ENCODE data around the gene TCF4. TPM values are rescaled to one million over a fixed set of nuclear protein-coding genes. Genes with fewer than 3 reads are reported as not detected.

TCF4 gene
- polyA plus RNA-seq, 2 donors: 3.7 to 4.8 TPM

- H3K27ac ChIP-seq (ENCODE audit: low read depth in 2 of 2, low read length in 1 of 2): no peak overlapping the region
Measured at GRCh38 chr18:55314615-55315237, 273.3 kb downstream of the TCF4 start.

GRCh38 chr18:55314031-55314430 is 274.0 kb downstream of the TCF4 start:
- no peaks in the 10 kb centered on the region for H3K4me1 ChIP-seq (ENCODE audit: control insufficient read depth in 2 of 2, insufficient read depth in 2 of 2, low read length in 1 of 2)
- no peak overlapping the region for H3K27ac ChIP-seq (ENCODE audit: low read depth in 2 of 2, low read length in 1 of 2)
- 55 to 80% methylated on average over 1 of the region's 1 CpG for WGBS, 2 donors
- no peaks in the 10 kb centered on the region for H3K27me3 ChIP-seq (ENCODE audit: control insufficient read depth in 1 of 2, insufficient read depth in 2 of 2, low read length in 2 of 2)
- no peak overlapping the region for H3K4me3 ChIP-seq (ENCODE audit: low read depth in 1 of 2, low read length in 2 of 2)
- H3K36me3 ChIP-seq (ENCODE audit: control insufficient read depth in 2 of 2, insufficient read depth in 2 of 2, low read length in 1 of 2): no peaks in the 10 kb centered on the region
- H3K9me3 ChIP-seq (ENCODE audit: control insufficient read depth in 2 of 2, insufficient read depth in 1 of 2, low read depth in 1 of 2, low read length in 1 of 2): no peaks in the 10 kb centered on the region

More at GRCh38 chr18:55314615-55315237, 273.3 kb downstream of the TCF4 start:
- Histone ChIP-seq H3K9me3 (ENCODE audit: control insufficient read depth in 2 of 2, insufficient read depth in 1 of 2, low read depth in 1 of 2, low read length in 1 of 2) (no peaks in the 10 kb centered on the region), H3K4me1 (ENCODE audit: control insufficient read depth in 2 of 2, insufficient read depth in 2 of 2, low read length in 1 of 2) (no peaks in the 10 kb centered on the region), H3K4me3 (ENCODE audit: low read depth in 1 of 2, low read length in 2 of 2) (no peak overlapping the region), H3K27me3 (ENCODE audit: control insufficient read depth in 1 of 2, insufficient read depth in 2 of 2, low read length in 2 of 2) (no peaks in the 10 kb centered on the region), H3K36me3 (ENCODE audit: control insufficient read depth in 2 of 2, insufficient read depth in 2 of 2, low read length in 1 of 2) (no peaks in the 10 kb centered on the region)

GRCh38 chr18:55310863-55311262 is 277.1 kb downstream of the TCF4 start:
- no peaks in the 10 kb centered on the region for H3K4me1 ChIP-seq (ENCODE audit: control insufficient read depth in 2 of 2, insufficient read depth in 2 of 2, low read length in 1 of 2)
- no peaks in the 10 kb centered on the region for H3K9me3 ChIP-seq (ENCODE audit: control insufficient read depth in 2 of 2, insufficient read depth in 1 of 2, low read depth in 1 of 2, low read length in 1 of 2)
- H3K4me3 ChIP-seq (ENCODE audit: low read depth in 1 of 2, low read length in 2 of 2): no peak overlapping the region
- H3K27ac ChIP-seq (ENCODE audit: low read depth in 2 of 2, low read length in 1 of 2): no peak overlapping the region
- no peaks in the 10 kb centered on the region for H3K36me3 ChIP-seq (ENCODE audit: control insufficient read depth in 2 of 2, insufficient read depth in 2 of 2, low read length in 1 of 2)
- 63 to 66% methylated on average over 2 of the region's 2 CpGs for WGBS, 2 donors
- H3K27me3 ChIP-seq (ENCODE audit: control insufficient read depth in 1 of 2, insufficient read depth in 2 of 2, low read length in 2 of 2): no peaks in the 10 kb centered on the region

- H3K27me3 ChIP-seq (ENCODE audit: control insufficient read depth in 1 of 2, insufficient read depth in 2 of 2, low read length in 2 of 2): no peaks in the 10 kb centered on the region
- H3K27ac ChIP-seq (ENCODE audit: low read depth in 2 of 2, low read length in 1 of 2): no peak overlapping the region
- no peaks in the 10 kb centered on the region for H3K36me3 ChIP-seq (ENCODE audit: control insufficient read depth in 2 of 2, insufficient read depth in 2 of 2, low read length in 1 of 2)
- H3K4me1 ChIP-seq (ENCODE audit: control insufficient read depth in 2 of 2, insufficient read depth in 2 of 2, low read length in 1 of 2): no peaks in the 10 kb centered on the region
- no peak overlapping the region for H3K4me3 ChIP-seq (ENCODE audit: low read depth in 1 of 2, low read length in 2 of 2)
- WGBS, 2 donors: 87 to 90% methylated on average over 4 of the region's 4 CpGs
- no peaks in the 10 kb centered on the region for H3K9me3 ChIP-seq (ENCODE audit: control insufficient read depth in 2 of 2, insufficient read depth in 1 of 2, low read depth in 1 of 2, low read length in 1 of 2)
Measured at GRCh38 chr18:55310044-55310676, 277.8 kb downstream of the TCF4 start.

- no peaks in the 10 kb centered on the region for H3K9me3 ChIP-seq (ENCODE audit: control insufficient read depth in 2 of 2, insufficient read depth in 1 of 2, low read depth in 1 of 2, low read length in 1 of 2)
- H3K27me3 ChIP-seq (ENCODE audit: control insufficient read depth in 1 of 2, insufficient read depth in 2 of 2, low read length in 2 of 2): no peaks in the 10 kb centered on the region
- 91 to 95% methylated on average over 4 of the region's 4 CpGs for WGBS, 2 donors
- H3K4me1 ChIP-seq (ENCODE audit: control insufficient read depth in 2 of 2, insufficient read depth in 2 of 2, low read length in 1 of 2): no peaks in the 10 kb centered on the region
- no peak overlapping the region for H3K4me3 ChIP-seq (ENCODE audit: low read depth in 1 of 2, low read length in 2 of 2)
- H3K27ac ChIP-seq (ENCODE audit: low read depth in 2 of 2, low read length in 1 of 2): no peak overlapping the region
- no peaks in the 10 kb centered on the region for H3K36me3 ChIP-seq (ENCODE audit: control insufficient read depth in 2 of 2, insufficient read depth in 2 of 2, low read length in 1 of 2)
Measured at GRCh38 chr18:55309249-55309648, 278.7 kb downstream of the TCF4 start.

GRCh38 chr18:55307505-55307904 is 280.5 kb downstream of the TCF4 start:
- H3K36me3 ChIP-seq (ENCODE audit: control insufficient read depth in 2 of 2, insufficient read depth in 2 of 2, low read length in 1 of 2): no peaks in the 10 kb centered on the region
- 80 to 81% methylated on average over 3 of the region's 3 CpGs for WGBS, 2 donors
- no peaks in the 10 kb centered on the region for H3K27me3 ChIP-seq (ENCODE audit: control insufficient read depth in 1 of 2, insufficient read depth in 2 of 2, low read length in 2 of 2)
- no peaks in the 10 kb centered on the region for H3K4me1 ChIP-seq (ENCODE audit: control insufficient read depth in 2 of 2, insufficient read depth in 2 of 2, low read length in 1 of 2)
- no peak overlapping the region for H3K4me3 ChIP-seq (ENCODE audit: low read depth in 1 of 2, low read length in 2 of 2)
- H3K27ac ChIP-seq (ENCODE audit: low read depth in 2 of 2, low read length in 1 of 2): no peak overlapping the region
- H3K9me3 ChIP-seq (ENCODE audit: control insufficient read depth in 2 of 2, insufficient read depth in 1 of 2, low read depth in 1 of 2, low read length in 1 of 2): no peaks in the 10 kb centered on the region

- Histone ChIP-seq H3K9me3 (ENCODE audit: control insufficient read depth in 2 of 2, insufficient read depth in 1 of 2, low read depth in 1 of 2, low read length in 1 of 2) (no peaks in the 10 kb centered on the region), H3K27me3 (ENCODE audit: control insufficient read depth in 1 of 2, insufficient read depth in 2 of 2, low read length in 2 of 2) (no peaks in the 10 kb centered on the region), H3K27ac (ENCODE audit: low read depth in 2 of 2, low read length in 1 of 2) (no peak overlapping the region), H3K36me3 (ENCODE audit: control insufficient read depth in 2 of 2, insufficient read depth in 2 of 2, low read length in 1 of 2) (no peaks in the 10 kb centered on the region), H3K4me1 (ENCODE audit: control insufficient read depth in 2 of 2, insufficient read depth in 2 of 2, low read length in 1 of 2) (no peaks in the 10 kb centered on the region), H3K4me3 (ENCODE audit: low read depth in 1 of 2, low read length in 2 of 2) (no peak overlapping the region)
- 55 to 61% methylated on average over 2 of the region's 2 CpGs for WGBS, 2 donors
Measured at GRCh38 chr18:55306359-55307024, 281.5 kb downstream of the TCF4 start.

GRCh38 chr18:55302167-55302833 is 285.7 kb downstream of the TCF4 start:
- Histone ChIP-seq H3K27me3 (ENCODE audit: control insufficient read depth in 1 of 2, insufficient read depth in 2 of 2, low read length in 2 of 2) (no peaks in the 10 kb centered on the region), H3K27ac (ENCODE audit: low read depth in 2 of 2, low read length in 1 of 2) (peak overlapping the region in 1 of 2 donors; percentile 42), H3K36me3 (ENCODE audit: control insufficient read depth in 2 of 2, insufficient read depth in 2 of 2, low read length in 1 of 2) (no peaks in the 10 kb centered on the region), H3K4me1 (ENCODE audit: control insufficient read depth in 2 of 2, insufficient read depth in 2 of 2, low read length in 1 of 2) (no peaks in the 10 kb centered on the region), H3K4me3 (ENCODE audit: low read depth in 1 of 2, low read length in 2 of 2) (no peak overlapping the region), H3K9me3 (ENCODE audit: control insufficient read depth in 2 of 2, insufficient read depth in 1 of 2, low read depth in 1 of 2, low read length in 1 of 2) (no peaks in the 10 kb centered on the region)
- WGBS, 2 donors: 69 to 72% methylated on average over 11 of the region's 11 CpGs

- Histone ChIP-seq H3K27me3 (ENCODE audit: control insufficient read depth in 1 of 2, insufficient read depth in 2 of 2, low read length in 2 of 2) (no peaks in the 10 kb centered on the region), H3K36me3 (ENCODE audit: control insufficient read depth in 2 of 2, insufficient read depth in 2 of 2, low read length in 1 of 2) (no peaks in the 10 kb centered on the region), H3K9me3 (ENCODE audit: control insufficient read depth in 2 of 2, insufficient read depth in 1 of 2, low read depth in 1 of 2, low read length in 1 of 2) (no peaks in the 10 kb centered on the region), H3K27ac (ENCODE audit: low read depth in 2 of 2, low read length in 1 of 2) (no peak overlapping the region), H3K4me3 (ENCODE audit: low read depth in 1 of 2, low read length in 2 of 2) (no peak overlapping the region), H3K4me1 (ENCODE audit: control insufficient read depth in 2 of 2, insufficient read depth in 2 of 2, low read length in 1 of 2) (no peaks in the 10 kb centered on the region)
- 66% methylated on average over 8 of the region's 8 CpGs for WGBS, 2 donors
Measured at GRCh38 chr18:55301824-55302166, 286.2 kb downstream of the TCF4 start.

Data from esophagus (tissue), 2 donors.